ENCODE measurements around the gene ACAA2.

ACAA2 gene

DNA sequence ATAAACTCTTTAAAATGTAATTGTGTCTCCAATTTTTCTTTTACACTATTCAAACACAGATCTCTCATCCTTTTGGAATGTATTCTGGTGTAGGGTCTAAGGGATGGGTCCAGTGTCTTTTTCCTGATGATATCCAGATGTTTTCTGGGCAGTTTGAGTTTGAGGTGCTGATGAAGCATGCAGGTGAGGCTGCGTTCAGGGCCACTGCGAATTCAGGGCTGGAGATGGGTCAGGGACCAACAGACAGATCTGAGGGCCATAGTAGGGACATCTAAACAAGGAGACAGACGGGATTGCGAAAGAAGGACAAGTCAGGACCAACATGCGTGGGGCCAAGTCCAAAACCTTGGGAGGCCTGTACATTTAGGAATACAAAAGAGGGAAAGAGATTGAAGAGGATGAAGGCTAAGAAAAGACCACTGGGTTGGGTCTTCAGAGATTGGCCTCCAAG is 70.2 kb downstream of the ACAA2 start:
- no peak for DNase-seq (ENCODE audit: low read depth, low spot score)

DNA sequence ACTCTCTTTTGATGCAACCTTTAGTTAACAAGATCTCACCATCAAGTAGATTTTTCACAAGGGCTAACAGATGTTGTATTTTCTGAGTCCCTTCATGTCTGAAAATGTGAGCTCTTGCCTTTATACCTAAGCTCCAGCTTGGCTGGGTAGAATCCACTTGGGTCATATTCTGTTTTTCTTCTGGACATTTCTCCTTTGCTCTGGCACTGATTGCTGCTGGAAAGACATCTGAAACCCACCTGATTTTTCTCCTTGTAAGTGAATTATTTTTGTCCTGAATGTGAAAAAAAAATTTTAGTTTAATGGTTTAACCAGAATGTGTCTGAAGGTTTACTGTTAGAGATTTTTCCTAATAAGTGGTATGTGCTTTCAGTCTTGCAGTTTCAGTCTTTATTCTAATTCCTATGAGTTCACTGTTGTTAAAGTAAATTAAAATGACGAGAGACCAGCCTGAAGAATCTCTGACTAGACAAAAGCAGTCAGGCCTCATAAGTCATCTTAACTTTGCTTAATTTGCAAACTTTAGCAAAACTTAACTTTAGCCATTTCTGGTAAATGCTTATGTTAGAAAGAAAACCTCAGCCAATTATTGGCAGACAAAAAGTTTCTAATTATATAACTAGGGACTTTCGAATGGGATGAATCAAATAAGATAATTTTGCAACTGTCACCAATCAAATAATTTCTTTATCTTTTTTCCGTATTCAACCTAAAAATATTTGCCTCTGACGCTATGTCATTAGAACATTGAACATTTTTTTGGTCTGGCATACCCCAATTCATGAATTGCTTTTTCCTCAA is 70.8 kb downstream of the ACAA2 start:
- DNase-seq (ENCODE audit: low read depth, low spot score): no peak

DNA sequence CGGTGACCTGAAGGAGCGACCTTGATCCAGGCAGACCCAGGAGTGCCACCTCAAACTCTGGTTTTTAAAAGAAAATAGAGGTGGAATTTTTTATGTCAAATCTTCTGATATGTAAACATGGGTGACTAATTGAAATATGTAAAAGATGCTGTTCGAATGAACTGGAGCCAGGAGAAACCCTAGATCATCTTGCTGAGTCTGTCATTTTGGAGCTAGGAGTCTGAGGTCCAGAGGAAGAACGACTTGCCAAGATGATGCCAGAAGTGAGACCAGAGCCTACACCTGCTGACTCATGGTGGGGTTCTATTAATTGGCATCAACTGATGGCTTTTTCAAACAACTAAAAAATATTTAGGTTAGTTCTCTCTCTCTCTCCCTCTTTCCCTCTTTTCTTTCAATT is 74.1 kb downstream of the ACAA2 start:
- DNase-seq (ENCODE audit: low read depth, low spot score): no peak

DNA sequence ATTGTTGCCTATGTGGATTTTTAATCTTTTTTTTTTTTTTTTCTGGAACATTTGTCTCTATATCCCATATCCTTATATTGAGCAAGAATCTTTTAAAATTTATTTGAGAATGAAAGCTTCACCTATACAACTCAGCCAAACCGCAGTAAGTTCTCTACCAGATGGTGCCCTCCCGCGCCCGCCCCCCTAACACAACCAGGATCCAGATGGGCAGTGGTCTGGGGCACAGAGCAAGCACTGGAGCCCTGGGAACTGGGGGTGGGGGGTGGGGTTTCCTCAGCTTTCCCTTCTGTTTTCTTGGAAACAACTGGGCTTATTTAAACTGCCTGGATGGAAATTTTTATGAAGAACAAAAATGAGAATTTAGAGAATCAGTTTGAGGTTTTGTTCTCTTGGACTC is 74.6 kb downstream of the ACAA2 start:
- DNase-seq (ENCODE audit: low read depth, low spot score): no peak

DNA sequence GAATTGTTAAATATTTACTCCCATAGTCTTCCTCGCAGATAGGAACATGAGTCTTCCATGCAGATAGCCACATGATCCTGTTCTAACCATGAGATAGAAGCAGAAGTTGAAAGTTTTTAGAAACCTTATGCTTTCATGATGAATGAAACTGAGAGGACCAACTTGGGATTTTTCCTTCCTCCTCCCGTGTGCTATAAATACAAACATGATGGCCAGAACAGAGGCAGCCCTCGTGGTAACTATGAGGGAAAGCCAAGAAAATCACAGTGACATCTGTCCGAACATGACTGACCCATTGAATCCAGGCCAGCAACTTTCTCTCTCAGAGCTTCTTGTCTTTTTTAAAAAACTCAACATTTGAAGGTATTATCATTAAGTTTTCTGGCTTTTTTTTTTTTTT is 78.5 kb downstream of the ACAA2 start:
- DNase-seq (ENCODE audit: low read depth, low spot score): no peak

DNA sequence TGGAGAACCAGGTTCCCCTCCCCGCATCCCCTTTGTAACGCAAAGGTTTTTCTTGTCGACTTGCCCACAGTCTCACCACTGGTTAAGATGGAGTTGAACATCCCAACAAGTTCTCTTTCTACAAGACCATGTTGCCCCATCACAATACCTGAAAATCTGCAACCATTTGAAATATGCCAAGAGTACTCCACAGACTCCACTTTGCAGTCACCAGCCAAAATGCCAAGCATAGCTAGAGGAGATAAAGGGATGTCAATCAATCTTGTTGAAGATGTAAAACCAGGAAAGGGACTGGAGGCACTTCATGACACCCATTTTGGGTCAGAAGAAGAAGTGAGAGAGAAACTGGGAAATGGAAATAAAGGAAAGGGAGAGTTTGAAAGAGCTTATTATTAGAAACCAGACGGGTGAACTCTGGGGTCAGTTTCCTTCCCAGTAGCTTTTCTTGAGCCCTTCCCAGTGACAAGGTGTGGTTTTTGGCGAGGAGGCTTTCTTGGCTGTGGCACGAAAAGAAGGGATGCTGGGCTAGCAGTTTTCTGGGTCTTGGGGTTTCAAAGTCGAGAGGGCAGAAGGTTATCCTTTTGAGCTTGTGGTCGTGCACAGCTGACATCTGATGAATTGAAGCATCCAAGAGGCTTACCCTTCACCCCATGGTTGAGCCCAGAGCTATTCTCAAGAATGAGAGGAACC is 79.3 kb downstream of the ACAA2 start:
- DNase-seq (ENCODE audit: low read depth, low spot score): no peak

DNA sequence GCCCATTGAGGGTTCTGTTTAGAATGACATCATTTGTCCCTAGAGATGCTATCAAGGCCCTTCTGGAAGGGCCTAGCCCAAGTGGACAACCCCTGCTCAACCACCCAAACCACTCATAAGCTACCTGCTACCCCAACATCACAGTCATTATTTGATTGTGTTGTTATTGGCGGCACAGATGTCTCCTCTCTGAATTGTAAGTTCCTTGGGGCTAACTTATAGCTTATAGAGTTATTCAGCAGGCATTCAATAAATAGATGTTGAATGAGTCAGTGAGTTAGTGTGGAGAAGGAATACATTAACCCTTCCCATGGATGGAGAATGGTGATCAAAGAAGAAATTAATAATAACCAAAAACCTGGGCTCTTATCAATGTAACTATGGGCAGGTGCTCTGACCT is 80.0 kb downstream of the ACAA2 start:
- DNase-seq (ENCODE audit: low read depth, low spot score): no peak

Measured in activated CD4-positive, CD25-positive, alpha-beta regulatory T cell treated with anti-CD3 and anti-CD28 coated beads, Interleukin-2, amount 50 U/mL, for 16 hours (primary cell).